GM21447 (cell line): ENCODE measurements around the gene DENND2A.
"Not testable (repeated sequence)": the region's sequence is repeated elsewhere in the genome, so short reads cannot be mapped to it uniquely, and the experiment has no call there.

Experiments used
- ATAC-seq: cut with Tn5 transposase; IDR thresholded peaks from one replicate; pipeline ENCODE4 v1.9.1; 2021; ENCODE audit not compliant: unreplicated experiment

Gene DENND2A

GRCh38 chr7:140552240-140552679 lies 88.4 kb downstream of the DENND2A start:
- no peak for ATAC-seq

DNA sequence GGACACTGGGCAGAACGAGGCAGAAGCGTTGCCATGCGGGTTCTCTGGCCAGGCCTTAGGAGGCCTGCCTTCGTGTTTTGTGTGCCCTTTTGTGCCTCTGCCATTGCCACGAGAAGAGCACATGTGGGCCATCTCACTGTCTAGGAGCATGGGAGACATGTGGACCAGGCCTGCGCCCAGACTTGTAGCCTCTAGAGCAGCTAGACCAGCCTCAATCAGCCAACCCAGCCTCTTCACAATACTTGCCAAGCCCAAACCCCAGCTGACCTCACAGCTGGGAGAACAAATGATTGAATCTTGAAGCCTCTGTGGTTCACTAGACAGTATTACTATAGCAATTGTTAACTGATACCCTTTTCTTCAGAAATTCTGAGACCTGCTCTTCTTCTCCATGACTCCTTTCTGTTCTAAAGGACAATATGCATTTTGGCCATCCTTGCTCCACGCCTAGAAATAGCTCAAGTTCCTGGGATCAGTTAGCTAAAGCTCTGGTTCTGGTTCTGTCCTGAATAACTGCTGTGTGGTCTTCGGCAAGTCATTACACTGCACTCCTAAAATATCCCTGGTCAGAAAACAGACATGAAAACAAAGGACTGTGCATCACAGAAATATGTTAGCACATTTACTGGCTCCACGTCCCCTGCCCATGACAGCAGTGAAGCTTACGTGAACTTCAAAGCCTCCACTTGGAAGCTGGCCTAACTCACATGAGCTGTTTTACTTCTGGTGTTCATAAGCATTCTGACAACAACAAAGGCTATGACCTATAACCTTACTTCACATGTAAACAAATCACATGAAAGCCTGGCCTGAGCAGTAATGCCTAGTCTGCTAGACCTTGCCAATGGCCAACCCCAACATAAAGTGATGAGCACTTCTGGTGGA lies 89.0 kb downstream of the DENND2A start:
- ATAC-seq: no peak

- ATAC-seq: no peak
Measured at GRCh38 chr7:140546947-140547346, 93.7 kb downstream of the DENND2A start.

DNA sequence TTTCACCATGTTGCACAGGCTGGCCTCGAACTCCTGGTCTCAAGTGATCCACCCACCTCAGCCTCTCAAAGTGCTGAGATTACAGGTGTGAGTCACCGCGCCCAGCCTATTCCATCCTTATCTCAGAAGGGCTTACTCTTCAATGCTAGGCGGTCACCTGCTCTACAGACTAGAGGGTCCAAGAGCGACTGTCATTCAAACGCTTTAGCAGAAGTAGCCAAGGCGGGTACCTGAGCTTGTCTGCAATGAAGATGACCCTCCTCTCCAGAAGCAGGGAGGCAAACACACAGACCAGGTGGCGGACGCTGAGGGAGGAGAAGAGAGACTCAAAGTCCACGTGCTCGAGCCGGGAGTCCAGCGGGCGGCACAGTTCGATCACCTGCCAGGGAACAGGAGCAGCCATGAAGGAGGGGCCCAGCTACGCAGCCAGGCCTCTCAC lies 96.2 kb downstream of the DENND2A start:
- ATAC-seq: no peak

DNA sequence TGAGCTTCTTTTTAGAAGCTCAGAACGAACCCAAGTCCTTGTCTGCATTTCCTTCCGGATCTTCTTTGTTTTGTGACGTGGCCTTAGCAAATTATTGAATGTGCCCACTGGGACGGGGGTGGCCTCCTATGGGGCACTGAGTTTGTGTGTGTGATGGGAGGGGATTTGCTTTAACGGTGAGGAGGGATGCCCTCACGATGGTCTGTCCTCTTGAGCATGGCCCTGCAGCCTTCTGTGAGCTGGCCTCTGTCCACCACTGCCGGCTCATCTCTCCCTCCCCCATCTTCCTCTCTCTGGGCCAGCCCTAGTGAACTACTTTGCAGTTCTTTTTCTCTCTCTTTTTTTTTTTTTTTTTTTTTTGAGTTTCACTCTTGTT lies 98.4 kb downstream of the DENND2A start:
- ATAC-seq: no peak

GRCh38 chr7:140541513-140542227 lies 98.9 kb downstream of the DENND2A start:
- no peak for ATAC-seq

GRCh38 chr7:140541176-140541512 lies 99.5 kb downstream of the DENND2A start:
- ATAC-seq: no peak

DNA sequence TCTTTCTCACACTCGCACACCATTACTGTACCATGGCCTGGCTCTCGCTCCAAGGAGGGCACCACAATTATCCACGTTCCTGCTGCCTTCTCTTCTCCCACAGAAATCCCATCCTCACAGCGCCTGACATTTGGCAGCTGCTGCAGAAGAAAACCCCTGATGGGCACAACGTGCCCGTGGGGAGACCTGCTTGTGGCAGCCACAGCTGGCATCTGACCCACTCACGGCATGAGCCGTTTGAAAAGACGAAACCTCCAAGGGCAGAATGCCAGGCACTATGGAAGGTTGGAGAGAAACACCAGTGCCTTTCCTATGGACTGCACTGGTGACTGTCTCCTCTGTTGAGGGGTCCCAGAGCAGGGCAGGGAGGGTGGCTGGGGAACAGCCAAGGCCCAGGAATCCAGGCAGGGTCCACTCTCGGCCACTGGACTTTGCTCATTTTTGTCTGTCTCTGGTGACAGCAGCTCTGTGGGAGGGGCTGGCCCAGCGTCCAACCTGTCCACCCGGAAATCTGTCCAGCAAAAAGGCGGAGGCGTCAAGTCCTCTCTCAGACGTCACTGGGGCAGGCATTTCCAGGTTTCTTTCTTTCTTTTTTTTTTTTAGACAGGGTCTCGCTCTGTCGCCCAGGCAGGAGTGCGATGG lies 100.4 kb downstream of the DENND2A start:
- no peak for ATAC-seq

DNA sequence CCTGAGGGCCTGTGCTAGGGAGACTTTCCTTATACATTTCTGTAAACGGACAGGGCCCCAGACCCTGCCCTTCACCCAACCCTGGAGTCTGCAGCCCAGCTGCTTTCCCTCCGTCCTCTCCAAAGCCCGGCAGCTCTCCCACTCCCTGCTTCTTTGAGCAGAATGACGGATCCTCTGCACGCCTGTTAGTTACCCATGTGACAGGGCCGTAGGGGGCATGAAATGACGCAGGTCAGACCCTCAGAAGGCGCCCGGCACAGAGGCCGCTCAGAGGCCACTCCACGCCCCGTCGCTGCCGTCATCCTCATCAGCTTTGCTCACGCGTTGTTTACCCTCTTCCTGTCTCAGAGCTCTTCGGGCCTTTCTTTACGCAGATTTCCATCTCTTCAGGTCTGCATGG lies 101.2 kb downstream of the DENND2A start:
- ATAC-seq: no peak

DNA sequence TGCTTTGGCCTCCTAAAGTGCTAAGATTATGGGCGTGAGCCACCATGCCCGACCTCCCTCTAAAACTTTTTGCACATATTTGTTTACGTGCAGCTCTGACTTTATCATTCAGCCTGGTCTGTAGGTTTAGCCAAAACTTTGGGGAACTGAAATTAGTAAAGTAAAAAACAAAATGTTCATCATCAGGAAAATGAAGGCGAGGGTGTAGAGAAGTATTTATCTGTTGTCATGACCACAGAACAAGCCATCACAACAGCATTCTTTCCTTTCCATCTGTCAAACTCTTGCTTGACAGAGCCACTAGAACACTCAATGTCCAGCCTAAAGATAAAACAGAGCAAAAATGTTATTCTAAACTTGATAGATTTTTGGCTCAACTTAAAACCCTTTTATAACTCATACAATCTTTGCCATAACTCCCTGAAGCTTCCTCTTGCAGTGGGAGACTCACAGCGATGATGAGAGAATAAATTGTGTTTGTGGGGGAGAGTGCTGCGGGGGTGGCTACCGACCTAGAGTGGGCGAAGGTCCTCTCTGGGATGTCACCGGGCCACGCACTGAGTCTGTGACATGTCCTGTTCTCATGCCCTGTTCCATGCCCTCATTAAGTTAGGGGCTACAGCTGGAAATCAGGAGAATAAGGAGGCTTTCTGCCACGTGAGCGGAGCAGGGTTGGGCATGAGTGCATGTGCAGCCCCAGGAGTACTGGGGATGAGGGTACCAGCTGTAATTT lies 102.7 kb downstream of the DENND2A start:
- no peak for ATAC-seq

- no peak for ATAC-seq
Measured at GRCh38 chr7:140534743-140535142, 105.9 kb downstream of the DENND2A start.

- ATAC-seq: no peak
Measured at GRCh38 chr7:140533394-140533872, 107.2 kb downstream of the DENND2A start.

DNA sequence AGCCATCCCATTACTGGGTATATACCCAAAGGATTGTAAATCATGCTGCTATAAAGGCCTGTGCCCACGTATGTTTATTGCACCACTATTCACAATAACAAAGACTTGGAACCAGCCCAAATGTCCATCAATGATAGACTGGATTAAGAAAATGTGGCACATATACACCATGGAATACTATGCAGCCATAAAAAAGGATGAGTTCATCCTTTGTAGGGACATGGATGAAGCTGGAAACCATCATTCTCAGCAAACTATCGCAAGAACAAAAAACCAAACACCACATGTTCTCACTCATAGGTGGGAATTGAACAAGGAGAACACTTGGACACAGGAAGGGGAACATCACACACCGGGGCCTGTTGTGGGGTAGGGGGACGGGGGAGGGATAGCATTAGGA lies 111.2 kb downstream of the DENND2A start:
- not testable (repeated sequence) for ATAC-seq

- ATAC-seq: no peak
Measured at GRCh38 chr7:140526787-140527664, 113.6 kb downstream of the DENND2A start.

- ATAC-seq: no peak
Measured at GRCh38 chr7:140526214-140526613, 114.4 kb downstream of the DENND2A start.

GRCh38 chr7:140525743-140526142 lies 114.9 kb downstream of the DENND2A start:
- ATAC-seq: no peak

DNA sequence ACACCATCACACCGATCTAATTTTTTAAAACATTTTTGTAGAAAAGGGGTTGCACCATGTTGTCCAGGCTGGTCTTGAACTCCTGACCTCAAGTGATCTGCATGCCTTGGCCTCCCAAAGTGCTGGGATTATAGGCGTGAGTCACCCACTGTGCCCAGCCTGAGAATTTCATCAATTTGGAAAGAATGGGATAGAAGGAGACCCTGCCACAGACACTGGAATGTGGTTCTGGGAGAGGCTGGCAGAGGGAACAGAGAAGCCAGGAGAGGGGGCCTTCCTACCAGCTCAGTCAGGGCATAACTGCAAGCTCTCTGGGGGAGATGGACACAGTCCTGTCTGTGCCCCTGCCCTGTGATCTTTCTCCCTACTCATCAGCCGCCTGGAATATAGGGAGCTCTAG lies 119.2 kb downstream of the DENND2A start:
- ATAC-seq: no peak

DNA sequence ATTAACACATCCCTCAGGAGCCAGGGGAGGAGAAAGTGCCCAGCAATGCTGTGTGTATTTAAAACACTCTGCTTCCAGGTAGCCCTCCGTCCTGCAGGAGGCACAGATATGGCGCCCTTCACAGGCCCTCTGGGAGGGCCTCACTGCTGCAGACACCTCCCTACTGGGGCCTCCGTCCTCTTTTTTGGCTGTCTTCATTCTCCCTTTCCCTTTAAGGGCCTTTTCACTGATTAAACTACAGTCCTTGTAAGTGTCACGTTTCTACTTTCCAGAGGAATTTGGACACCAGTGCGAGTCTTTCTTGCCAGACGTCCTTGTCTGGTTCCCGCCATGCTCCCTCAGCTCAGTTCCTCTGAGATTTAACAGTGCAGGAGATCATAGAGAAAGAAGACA lies 121.6 kb downstream of the DENND2A start:
- no peak for ATAC-seq

DNA sequence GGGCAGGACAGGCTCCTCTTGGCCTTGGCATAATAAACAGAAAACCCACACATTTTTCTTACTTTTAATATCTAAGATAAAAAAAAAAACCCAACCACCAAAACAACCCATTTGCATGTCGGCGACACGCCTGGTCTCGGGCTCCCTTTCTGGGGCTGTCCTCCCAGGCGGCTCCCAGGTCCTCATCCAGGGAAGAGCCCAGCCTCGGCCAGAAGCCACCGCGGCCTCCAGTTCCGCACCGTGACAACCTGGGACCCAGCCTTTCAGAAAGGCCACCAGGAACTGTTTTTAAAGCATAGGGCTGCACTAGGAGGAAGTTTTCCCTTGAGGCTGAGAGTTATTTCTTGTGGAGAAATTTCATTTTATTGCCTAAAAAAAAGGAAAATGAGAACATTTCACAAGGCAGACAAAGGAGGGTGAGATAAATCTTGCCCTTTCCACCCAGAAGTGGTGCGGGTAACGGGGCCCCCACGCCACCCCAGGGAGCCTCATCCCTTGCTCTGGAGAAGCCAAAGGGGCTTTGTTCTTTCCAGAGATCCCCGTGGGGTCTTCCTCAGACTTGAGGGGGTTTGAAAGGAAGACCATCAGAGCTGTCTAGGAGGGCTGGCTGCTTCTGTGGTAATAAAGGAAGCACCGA lies 122.1 kb downstream of the DENND2A start:
- no peak for ATAC-seq
